Measurements from ENCODE around the gene TXNDC12. TPM values are rescaled to one million over a fixed set of nuclear protein-coding genes. Genes with fewer than 3 reads are reported as not detected.

Gene TXNDC12
- total RNA-seq, 1 experiment from 2014 or later = 77.5 TPM

DNA sequence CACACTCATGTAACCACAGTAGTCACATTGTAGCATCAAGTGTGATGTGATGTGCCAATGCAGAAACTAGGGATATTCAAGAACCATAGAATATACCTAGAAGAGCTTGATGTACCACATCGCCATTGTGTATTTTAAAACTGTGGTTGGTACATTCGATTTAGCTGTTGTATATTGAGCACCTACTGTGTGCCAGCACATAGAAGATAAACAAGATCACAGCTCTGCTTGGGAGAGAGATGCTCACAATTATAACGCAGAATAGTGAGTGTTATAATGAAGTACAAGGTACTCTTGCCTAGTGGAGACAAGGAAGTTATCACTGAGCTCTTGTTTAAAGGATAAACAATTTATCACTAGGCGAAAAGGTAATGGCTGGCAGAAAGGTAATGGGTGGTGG lies 5.8 kb upstream of the TXNDC12 start:
- DNase-seq (ENCODE audit: low read depth, low spot score) (no peak), ATAC-seq (no peak)
- ChIA-PET CTCF (no interaction called here), POLR2A (interaction anchor here (0.6 kb wide), 2 partner anchors 11 to 18 kb away, joined by 5 read pairs; no protein-coding TSS in a partner anchor)
- Histone ChIP-seq H3K27me3 (ENCODE audit: control insufficient read depth, insufficient read depth, low read length) (no peaks in the 10 kb centered on the region), H3K4me1 (ENCODE audit: control insufficient read depth, insufficient read depth, low read length) (peaks cover 18% of the 10 kb centered on the region), H3K36me3 (ENCODE audit: control insufficient read depth, insufficient read depth, low read length) (peaks cover 41% of the 10 kb centered on the region), H3K9me3 (ENCODE audit: control insufficient read depth, insufficient read depth, low read depth, low read length) (no peaks in the 10 kb centered on the region), H3K27ac (ENCODE audit: low read length) (no peak overlapping the region), H3K4me3 (ENCODE audit: low read depth in 2 of 2, low read length in 2 of 2) (no peak overlapping the region)
- BruUV-seq (replicated peaks) = no TSS peak
- intact Hi-C loops (cut with micrococcal nuclease; ENCODE audit: unreplicated experiment) (no loop called here), in situ Hi-C loops (cut with HindIII; ENCODE audit: low pct_unique_long_range_greater_than_20kb, low sequenced_read_pairs) (no loop called here)
- TF ChIP-seq, protein P1, sequence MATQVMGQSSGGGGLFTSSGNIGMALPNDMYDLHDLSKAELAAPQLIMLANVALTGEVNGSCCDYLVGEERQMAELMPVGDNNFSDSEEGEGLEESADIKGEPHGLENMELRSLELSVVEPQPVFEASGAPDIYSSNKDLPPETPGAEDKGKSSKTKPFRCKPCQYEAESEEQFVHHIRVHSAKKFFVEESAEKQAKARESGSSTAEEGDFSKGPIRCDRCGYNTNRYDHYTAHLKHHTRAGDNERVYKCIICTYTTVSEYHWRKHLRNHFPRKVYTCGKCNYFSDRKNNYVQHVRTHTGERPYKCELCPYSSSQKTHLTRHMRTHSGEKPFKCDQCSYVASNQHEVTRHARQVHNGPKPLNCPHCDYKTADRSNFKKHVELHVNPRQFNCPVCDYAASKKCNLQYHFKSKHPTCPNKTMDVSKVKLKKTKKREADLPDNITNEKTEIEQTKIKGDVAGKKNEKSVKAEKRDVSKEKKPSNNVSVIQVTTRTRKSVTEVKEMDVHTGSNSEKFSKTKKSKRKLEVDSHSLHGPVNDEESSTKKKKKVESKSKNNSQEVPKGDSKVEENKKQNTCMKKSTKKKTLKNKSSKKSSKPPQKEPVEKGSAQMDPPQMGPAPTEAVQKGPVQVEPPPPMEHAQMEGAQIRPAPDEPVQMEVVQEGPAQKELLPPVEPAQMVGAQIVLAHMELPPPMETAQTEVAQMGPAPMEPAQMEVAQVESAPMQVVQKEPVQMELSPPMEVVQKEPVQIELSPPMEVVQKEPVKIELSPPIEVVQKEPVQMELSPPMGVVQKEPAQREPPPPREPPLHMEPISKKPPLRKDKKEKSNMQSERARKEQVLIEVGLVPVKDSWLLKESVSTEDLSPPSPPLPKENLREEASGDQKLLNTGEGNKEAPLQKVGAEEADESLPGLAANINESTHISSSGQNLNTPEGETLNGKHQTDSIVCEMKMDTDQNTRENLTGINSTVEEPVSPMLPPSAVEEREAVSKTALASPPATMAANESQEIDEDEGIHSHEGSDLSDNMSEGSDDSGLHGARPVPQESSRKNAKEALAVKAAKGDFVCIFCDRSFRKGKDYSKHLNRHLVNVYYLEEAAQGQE (IDR thresholded peaks at IDR 0.05; ENCODE audit: insufficient read depth in 1 of 2, low read depth in 2 of 2, low read length in 1 of 2) = no peak
- TF ChIP-seq SIN3A (IDR thresholded peaks at IDR 0.05; ENCODE audit: borderline replicate concordance, insufficient read depth, low read depth, low read length) = no peak
- no peak for TF ChIP-seq POLR2AphosphoS5 (IDR thresholded peaks at IDR 0.05; ENCODE audit: low read depth, low read length)

DNA sequence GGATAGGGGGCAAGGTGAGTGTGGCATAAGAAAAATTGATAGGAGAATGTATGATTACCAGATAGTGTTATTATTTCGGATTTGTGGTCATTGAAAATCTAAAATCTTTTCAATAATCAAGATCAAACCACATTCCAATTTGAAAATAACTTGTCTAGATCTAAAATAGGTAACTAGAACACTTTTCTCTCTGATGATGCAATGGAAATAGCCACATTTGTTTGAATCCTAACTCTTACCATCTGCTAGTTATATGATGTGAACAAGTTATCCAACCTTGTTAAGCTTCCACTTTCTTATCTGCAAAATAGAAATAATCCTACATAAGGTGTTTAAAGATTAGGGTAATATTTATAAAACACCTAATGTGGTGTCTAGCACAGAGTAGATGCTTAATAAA lies 4.9 kb upstream of the TXNDC12 start:
- Histone ChIP-seq H3K4me3 (ENCODE audit: low read depth in 2 of 2, low read length in 2 of 2) (no peak overlapping the region), H3K27me3 (ENCODE audit: control insufficient read depth, insufficient read depth, low read length) (no peaks in the 10 kb centered on the region), H3K27ac (ENCODE audit: low read length) (no peak overlapping the region), H3K36me3 (ENCODE audit: control insufficient read depth, insufficient read depth, low read length) (peaks cover 39% of the 10 kb centered on the region), H3K4me1 (ENCODE audit: control insufficient read depth, insufficient read depth, low read length) (peaks cover 18% of the 10 kb centered on the region), H3K9me3 (ENCODE audit: control insufficient read depth, insufficient read depth, low read depth, low read length) (no peaks in the 10 kb centered on the region)
- CTCF ChIA-PET = no interaction called here
- intact Hi-C loops (cut with micrococcal nuclease; ENCODE audit: unreplicated experiment) (no loop called here), in situ Hi-C loops (cut with HindIII; ENCODE audit: low pct_unique_long_range_greater_than_20kb, low sequenced_read_pairs) (no loop called here)
- no TSS peak for BruUV-seq (replicated peaks)
- POLR2A ChIA-PET = no interaction called here
- DNase-seq (ENCODE audit: low read depth, low spot score) (no peak), ATAC-seq (no peak)
- TF ChIP-seq, protein P2, sequence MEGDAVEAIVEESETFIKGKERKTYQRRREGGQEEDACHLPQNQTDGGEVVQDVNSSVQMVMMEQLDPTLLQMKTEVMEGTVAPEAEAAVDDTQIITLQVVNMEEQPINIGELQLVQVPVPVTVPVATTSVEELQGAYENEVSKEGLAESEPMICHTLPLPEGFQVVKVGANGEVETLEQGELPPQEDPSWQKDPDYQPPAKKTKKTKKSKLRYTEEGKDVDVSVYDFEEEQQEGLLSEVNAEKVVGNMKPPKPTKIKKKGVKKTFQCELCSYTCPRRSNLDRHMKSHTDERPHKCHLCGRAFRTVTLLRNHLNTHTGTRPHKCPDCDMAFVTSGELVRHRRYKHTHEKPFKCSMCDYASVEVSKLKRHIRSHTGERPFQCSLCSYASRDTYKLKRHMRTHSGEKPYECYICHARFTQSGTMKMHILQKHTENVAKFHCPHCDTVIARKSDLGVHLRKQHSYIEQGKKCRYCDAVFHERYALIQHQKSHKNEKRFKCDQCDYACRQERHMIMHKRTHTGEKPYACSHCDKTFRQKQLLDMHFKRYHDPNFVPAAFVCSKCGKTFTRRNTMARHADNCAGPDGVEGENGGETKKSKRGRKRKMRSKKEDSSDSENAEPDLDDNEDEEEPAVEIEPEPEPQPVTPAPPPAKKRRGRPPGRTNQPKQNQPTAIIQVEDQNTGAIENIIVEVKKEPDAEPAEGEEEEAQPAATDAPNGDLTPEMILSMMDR (IDR thresholded peaks at IDR 0.05) = no peak
- no peak for TF ChIP-seq TCF7L2 (IDR thresholded peaks at IDR 0.05; ENCODE audit: low read depth, low read length)
- no peak for TF ChIP-seq POLR2AphosphoS5 (IDR thresholded peaks at IDR 0.05; ENCODE audit: low read depth, low read length)
- TF ChIP-seq SIN3A (IDR thresholded peaks at IDR 0.05; ENCODE audit: borderline replicate concordance, insufficient read depth, low read depth, low read length) = no peak
- TF ChIP-seq, protein P1 (IDR thresholded peaks at IDR 0.05; ENCODE audit: insufficient read depth in 1 of 2, low read depth in 2 of 2, low read length in 1 of 2) = no peak
